HG02571 (cell line): ENCODE data around the gene IDH3G.

Experiments
- ATAC-seq: cut with Tn5 transposase; IDR thresholded peaks from one replicate; pipeline ENCODE4 v1.9.1; 2021; ENCODE audit warnings: mild to moderate bottlenecking, moderate library complexity; ENCODE audit not compliant: unreplicated experiment

The IDH3G gene

DNA sequence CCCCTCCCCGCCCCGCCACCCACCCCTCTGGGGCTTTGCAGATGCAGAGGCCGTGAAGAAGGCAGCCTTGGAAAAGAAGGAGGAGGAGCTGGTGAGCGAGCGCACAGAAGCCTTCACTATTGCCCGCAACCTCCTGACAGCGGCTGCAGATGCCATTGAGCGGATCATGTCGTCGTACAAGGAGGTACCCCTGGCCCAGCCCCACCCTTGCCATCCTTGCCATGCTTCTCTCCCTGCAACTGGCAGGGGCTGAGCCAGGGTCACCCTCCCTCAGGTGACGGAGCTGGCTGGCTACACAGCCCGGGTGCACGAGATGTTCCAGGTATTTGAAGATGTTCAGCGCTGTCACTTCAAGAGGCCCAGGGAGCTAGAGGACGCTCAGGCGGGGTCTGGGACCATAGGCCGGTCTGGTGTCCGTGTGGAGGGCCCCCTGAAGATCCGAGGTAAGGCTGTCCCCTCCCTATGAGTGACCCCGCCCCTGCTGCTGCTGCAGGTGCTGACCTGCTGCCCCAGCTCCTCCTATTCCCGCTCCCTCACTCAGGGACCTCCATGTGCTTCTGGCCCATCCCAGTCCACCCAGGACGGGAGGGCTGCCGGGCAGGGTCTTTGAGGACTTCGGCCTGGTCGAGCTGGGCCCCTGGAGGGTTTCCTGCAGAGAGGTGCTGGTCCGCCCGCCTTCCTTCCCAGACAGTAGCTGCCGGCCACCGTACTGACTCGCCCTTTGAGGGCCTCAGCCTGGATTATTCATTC, 57.9 kb downstream of the IDH3G start:
- no peak for ATAC-seq
